Fibroblast of peridontal ligament (primary cell): ENCODE data around the gene ZNF341.

Experiments
- DNase-seq: peaks from one replicate; pipeline ENCODE4 v3.0.0-alpha.2; 2010; ENCODE audit errors: extremely low read depth

The ZNF341 gene

GRCh38 chr20:33702861-33703260 lies 28.9 kb upstream of the ZNF341 start:
- DNase-seq: no peak

- DNase-seq: no peak
These were observed 28.2 kb upstream of the ZNF341 start for GRCh38 chr20:33703498-33704137.

- no peak for DNase-seq
These were observed 27.4 kb upstream of the ZNF341 start for GRCh38 chr20:33704197-33704924.

GRCh38 chr20:33707668-33708067 lies 24.1 kb upstream of the ZNF341 start:
- no peak for DNase-seq

- DNase-seq: no peak
These were observed 22.4 kb upstream of the ZNF341 start for GRCh38 chr20:33709398-33709797.

GRCh38 chr20:33709905-33710541 lies 21.8 kb upstream of the ZNF341 start:
- no peak for DNase-seq

DNA sequence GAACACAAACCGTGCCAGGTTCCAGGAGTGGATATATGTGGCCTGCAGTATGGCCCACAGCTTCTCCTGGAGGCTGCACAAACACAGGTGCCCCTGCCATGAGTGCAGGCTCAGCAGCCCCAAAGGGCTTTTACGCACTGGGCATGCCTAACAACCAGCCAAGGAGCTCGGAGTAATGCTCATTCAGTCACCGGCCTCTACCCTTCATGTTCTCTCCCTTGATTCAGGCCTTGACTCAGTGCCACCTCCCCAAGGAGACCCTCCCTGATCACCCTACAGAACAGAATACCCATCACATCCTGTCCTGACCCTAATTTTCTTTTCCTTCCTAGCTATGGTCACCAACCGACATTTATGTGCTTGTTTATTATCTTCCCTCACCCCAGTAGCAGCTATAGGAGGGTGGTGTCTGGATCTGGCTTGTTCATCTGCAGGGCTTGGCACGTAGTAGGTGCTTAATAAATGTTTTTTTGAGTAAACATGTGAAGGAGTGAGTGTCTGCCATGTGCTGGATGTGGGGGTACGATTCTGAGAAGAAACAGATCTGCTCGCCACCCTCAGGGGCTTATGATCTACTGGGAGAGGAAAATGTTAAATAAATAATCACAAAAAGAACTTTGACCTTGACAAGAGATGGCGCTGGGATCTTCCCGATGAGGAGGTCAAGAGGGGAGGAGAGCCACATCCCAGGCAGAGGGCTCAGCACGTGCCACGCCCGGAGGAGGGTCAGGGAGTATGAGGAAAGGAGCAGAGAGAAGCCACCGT lies 20.9 kb upstream of the ZNF341 start:
- DNase-seq: no peak

DNA sequence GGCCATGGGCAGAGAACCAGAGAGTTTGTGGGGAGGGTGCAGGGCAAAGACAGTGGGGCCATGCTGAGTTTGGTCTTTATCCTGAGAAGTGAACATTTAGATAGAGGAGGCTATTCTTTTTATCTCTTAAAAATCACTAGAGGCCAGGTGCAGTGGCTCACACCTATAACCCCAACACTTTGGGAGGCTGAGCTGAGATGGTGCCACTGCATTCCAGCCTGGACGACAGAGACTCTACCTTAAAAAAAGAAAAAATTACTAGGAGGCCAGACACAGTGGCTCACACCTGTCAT lies 20.4 kb upstream of the ZNF341 start:
- DNase-seq: no peak

GRCh38 chr20:33713865-33714367 lies 17.9 kb upstream of the ZNF341 start:
- DNase-seq: no peak

DNA sequence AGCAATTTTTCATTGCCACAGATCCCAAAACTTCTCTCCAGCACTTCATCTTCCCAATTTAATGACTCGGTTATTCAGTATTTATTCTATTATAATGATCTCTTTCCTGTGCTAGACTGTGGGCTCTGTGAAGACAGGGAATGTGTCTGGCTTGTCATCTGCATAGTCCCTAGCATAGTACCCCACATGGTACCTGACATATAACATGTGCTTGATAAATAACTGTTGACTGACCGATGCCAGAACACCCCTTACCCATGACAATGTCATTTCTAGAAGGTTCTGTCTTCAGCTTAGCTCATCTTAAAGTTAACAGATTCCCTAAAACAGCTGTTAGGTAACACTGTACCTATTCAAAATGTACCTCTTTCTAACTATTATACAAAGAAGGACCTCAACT lies 15.3 kb upstream of the ZNF341 start:
- DNase-seq: no peak

GRCh38 chr20:33719277-33719988 lies 12.4 kb upstream of the ZNF341 start:
- DNase-seq: no peak

DNA sequence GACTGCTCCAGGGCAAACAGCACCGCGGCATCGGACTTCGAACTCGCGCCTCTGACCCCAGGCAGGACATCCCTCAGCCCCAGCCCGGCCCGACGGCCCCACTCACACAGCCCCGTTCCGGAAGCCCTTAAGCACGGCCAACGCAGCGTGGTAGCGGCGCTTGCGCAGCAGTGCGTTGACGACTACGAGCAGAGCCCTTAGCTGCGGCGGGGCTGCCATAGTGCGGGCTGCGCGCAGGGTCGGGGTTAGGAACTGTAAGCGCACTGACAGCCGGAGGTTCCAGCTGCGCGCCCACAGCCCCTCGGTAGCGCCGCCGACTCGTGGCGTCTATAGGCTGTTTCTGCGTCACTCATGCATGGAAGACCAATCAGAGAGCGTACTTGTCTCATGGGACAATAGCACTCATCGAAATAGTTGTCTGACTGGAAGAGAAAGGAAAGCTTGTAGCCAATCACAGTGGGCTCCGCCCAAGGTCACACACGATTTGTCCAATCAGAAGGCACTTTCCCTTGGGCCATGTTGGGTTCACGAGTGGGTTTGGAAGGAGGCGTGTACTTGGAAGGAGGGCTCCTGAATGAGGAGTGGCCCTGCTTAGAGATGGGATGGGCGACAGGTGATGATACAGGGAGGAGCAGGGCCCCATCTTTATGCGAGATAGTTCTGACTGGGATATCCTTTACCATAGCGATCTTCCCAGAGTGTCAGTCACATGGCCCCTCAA lies 11.6 kb upstream of the ZNF341 start, which contains the start of gene PXMP4:
TSS of gene PXMP4 (minus strand) at position 322 of the 721 bp plus-strand sequence. CDS start at position 219, 103 bp downstream.
- DNase-seq: peak; percentile 100

GRCh38 chr20:33721391-33722140 lies 10.2 kb upstream of the ZNF341 start:
- no peak for DNase-seq

DNA sequence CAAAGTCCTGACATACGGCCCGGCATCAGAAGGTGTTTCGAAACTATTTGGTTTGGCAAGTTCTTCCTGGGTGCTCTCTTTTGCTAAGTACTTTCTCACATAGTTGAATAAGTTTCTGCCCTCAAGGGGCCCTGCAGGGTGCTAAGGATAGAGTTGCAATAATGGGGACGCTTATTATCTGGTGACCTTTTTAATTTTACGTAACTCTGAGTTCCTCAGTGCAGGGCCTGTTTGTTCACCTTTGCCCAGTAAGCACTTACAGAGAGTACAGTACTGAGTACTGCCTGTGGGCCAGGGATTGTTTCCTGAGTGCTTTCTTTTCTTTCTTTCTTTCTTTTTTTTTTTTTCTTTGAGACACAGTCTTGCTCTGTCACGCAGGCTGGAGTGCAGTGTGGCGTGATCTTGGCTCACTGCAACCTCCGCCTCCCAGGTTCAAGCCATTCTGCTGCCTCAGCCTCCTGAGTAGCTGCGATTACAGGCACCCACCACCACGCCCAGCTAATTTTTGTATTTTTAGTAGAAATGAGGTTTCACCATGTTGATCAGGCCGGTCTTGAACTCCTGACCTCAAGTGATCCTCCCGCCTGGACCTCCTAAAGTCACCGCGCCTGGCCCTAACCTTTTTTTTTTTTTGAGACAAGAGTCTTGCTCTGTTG lies 7.2 kb upstream of the ZNF341 start:
- DNase-seq: no peak

DNA sequence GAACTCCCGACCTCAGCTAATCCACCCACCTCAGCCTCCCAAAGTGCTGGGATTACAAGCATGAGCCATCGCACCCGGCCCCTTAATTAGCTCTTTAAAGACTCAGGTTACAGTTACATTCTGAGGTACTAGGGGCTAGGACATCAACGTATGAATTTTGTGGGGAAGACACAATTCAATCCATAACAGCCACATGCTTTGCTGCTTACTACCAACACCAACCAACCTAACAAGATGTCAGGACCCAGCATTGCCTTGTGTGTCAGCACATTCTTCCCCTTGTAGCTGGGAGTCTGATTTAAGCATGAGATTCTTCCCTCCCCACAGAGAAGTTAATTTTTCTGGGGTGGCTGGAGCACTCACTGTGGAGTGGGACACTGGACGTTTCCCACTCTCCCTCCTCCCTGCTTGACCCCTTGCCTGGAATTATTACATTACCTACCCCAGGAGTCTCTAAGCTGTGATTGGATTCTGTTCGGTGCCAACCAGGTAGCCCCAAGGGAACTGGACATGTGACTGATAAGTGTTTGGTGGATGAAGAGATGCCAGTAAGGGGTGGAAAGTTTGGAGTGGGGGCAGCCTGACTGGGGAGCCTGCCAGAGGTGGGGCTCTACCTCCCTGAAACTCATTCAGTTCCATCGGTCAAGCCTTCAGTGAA lies 6.1 kb upstream of the ZNF341 start:
- DNase-seq: peak; percentile 9

GRCh38 chr20:33727115-33727479 lies 4.7 kb upstream of the ZNF341 start:
- no peak for DNase-seq

DNA sequence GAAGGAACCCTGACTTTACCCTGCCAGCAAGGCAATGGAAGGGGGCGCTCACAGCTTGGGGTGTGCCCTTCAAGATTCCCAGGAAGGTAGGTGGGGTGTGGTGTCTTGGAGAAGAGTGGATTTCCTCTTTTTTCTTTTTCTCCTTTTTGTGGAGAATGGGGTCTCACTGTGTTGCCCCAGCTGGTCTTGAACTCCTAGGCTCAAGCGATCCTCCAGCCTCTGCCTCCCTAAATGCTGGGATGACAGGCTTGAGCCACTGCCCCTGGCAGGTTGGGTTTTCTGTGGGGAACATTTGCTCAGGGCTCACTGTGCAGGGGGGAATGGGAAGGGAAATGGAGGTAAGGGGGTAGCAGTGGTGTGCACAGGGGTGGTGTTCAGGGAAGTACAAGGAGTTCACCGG lies 4.0 kb upstream of the ZNF341 start:
- no peak for DNase-seq

DNA sequence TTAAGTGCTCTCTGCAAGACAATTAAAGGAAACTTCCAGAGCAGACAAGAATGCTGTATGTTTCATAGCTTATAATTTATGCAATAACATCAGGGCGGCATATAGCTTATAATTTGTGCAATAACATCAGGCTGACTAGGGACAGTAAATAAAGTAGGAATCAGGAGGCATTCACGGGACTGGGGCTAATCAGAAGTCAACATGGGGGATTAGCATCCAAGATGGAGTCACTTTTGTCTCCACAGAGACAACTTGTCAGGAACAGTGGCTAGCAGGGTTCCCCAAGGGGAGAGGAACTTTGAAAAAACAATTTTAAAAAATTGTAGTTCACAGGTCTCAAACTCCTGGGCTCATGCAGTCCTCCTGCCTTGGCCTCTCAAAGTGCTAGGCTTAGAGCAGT lies 3.3 kb upstream of the ZNF341 start:
- no peak for DNase-seq

GRCh38 chr20:33729101-33729500 lies 2.7 kb upstream of the ZNF341 start:
- no peak for DNase-seq
